ENCODE data around the gene CCL3. TPM values are rescaled to one million over a fixed set of nuclear protein-coding genes. Genes with fewer than 3 reads are reported as not detected.

CCL3 gene
- total RNA-seq, 2 donors from 2014 or later: 2.0 to 2.1 TPM

- intact Hi-C loops (cut with DNase I): loop anchor here (5.0 kb wide), 2 partner anchors 76 to 94 kb away; no protein-coding TSS in a partner anchor
- Histone ChIP-seq H3K27me3 (no peaks in the 10 kb centered on the region), H3K27ac (no peak overlapping the region), H3K36me3 (no peaks in the 10 kb centered on the region), H3K4me3 (no peak overlapping the region), H3K9ac (ENCODE audit: low read depth in 2 of 2, low read length in 2 of 2) (no peak overlapping the region), H3K9me3 (no peaks in the 10 kb centered on the region), H3K4me1 (no peaks in the 10 kb centered on the region)
- DNase-seq: no peak
- TF ChIP-seq, protein P1, sequence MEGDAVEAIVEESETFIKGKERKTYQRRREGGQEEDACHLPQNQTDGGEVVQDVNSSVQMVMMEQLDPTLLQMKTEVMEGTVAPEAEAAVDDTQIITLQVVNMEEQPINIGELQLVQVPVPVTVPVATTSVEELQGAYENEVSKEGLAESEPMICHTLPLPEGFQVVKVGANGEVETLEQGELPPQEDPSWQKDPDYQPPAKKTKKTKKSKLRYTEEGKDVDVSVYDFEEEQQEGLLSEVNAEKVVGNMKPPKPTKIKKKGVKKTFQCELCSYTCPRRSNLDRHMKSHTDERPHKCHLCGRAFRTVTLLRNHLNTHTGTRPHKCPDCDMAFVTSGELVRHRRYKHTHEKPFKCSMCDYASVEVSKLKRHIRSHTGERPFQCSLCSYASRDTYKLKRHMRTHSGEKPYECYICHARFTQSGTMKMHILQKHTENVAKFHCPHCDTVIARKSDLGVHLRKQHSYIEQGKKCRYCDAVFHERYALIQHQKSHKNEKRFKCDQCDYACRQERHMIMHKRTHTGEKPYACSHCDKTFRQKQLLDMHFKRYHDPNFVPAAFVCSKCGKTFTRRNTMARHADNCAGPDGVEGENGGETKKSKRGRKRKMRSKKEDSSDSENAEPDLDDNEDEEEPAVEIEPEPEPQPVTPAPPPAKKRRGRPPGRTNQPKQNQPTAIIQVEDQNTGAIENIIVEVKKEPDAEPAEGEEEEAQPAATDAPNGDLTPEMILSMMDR (IDR thresholded peaks at IDR 0.05): no peak
Observed at GRCh38 chr17:36071751-36072150, 18.2 kb downstream of the CCL3 start.

GRCh38 chr17:36070427-36070826, 19.5 kb downstream of the CCL3 start:
- intact Hi-C loops (cut with DNase I): loop anchor here (5.0 kb wide), 2 partner anchors 77 to 93 kb away; no protein-coding TSS in a partner anchor
- Histone ChIP-seq H3K27ac (no peak overlapping the region), H3K9me3 (no peaks in the 10 kb centered on the region), H3K4me1 (no peaks in the 10 kb centered on the region), H3K9ac (ENCODE audit: low read depth in 2 of 2, low read length in 2 of 2) (no peak overlapping the region), H3K4me3 (no peak overlapping the region), H3K27me3 (no peaks in the 10 kb centered on the region), H3K36me3 (no peaks in the 10 kb centered on the region)
- no peak for DNase-seq
- TF ChIP-seq, protein P1 (IDR thresholded peaks at IDR 0.05): no peak

- H3K4me1 ChIP-seq: no peaks in the 10 kb centered on the region
- H3K9ac ChIP-seq (ENCODE audit: low read depth in 2 of 2, low read length in 2 of 2): no peak overlapping the region
- no peak for DNase-seq
- TF ChIP-seq, protein P1 (IDR thresholded peaks at IDR 0.05): no peak
- H3K27me3 ChIP-seq: no peaks in the 10 kb centered on the region
- intact Hi-C loops (cut with DNase I): no loop called here
- no peaks in the 10 kb centered on the region for H3K9me3 ChIP-seq
- H3K4me3 ChIP-seq: no peak overlapping the region
- H3K27ac ChIP-seq: no peak overlapping the region
- H3K36me3 ChIP-seq: no peaks in the 10 kb centered on the region
Observed at GRCh38 chr17:36069136-36069535, 20.8 kb downstream of the CCL3 start.

GRCh38 chr17:36068524-36068923, 21.4 kb downstream of the CCL3 start:
- Histone ChIP-seq H3K4me3 (no peak overlapping the region), H3K4me1 (no peaks in the 10 kb centered on the region), H3K27me3 (no peaks in the 10 kb centered on the region), H3K9ac (ENCODE audit: low read depth in 2 of 2, low read length in 2 of 2) (no peak overlapping the region), H3K27ac (no peak overlapping the region), H3K36me3 (no peaks in the 10 kb centered on the region), H3K9me3 (no peaks in the 10 kb centered on the region)
- no peak for DNase-seq
- TF ChIP-seq, protein P1 (IDR thresholded peaks at IDR 0.05): no peak
- intact Hi-C loops (cut with DNase I): no loop called here

DNA sequence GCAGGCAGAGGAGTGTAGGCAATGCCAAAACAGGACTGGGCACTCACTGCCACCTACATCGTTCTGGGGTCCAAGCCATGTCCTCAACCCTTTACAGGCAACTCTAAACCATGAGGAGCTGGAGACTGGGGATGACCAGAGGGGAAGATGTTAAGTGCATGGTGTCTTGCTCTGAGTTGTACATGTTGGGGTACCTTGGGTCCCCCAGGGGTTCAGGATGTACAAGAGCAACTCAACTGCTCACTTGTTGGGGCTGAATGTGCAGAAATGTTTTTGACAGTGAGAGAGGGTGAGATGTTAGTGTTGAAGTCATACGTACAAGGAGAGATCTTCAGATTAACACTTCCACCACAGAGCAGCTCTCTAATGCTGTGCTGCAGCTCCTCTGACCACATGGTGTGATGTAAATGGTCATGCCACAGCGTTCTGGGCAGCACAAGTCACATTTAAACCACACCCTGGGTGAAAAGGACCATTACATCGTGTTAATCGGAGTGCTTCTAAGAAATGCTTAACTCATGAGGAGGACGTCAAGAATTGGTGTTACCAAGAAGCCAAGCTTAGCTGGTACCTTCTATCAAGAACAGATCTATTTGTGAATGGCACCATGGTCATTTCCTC, 23.5 kb downstream of the CCL3 start:
- no peak for DNase-seq

More for the DNA sequence above, 23.5 kb downstream of the CCL3 start:
- Histone ChIP-seq H3K4me1 (no peaks in the 10 kb centered on the region), H3K36me3 (no peaks in the 10 kb centered on the region), H3K9ac (ENCODE audit: low read depth in 2 of 2, low read length in 2 of 2) (no peak overlapping the region), H3K9me3 (no peaks in the 10 kb centered on the region), H3K27me3 (no peaks in the 10 kb centered on the region), H3K27ac (no peak overlapping the region), H3K4me3 (no peak overlapping the region)
- TF ChIP-seq, protein P1 (IDR thresholded peaks at IDR 0.05): no peak
- intact Hi-C loops (cut with DNase I): no loop called here
